Brain microvascular endothelial cell (primary cell): ENCODE results near the gene EML1.

Experiments
- DNase-seq: peaks from one replicate; pipeline ENCODE4 v3.0.0-alpha.2; 2020
- H3K27ac ChIP-seq: fragments of 250-450 bp; sonication (Bioruptor Pico); 2 replicates; pipeline ENCODE4 v1.5.1; 2020; ENCODE audit warnings: mild to moderate bottlenecking, moderate library complexity
- H3K27me3 ChIP-seq: fragments of 250-450 bp; sonication (Bioruptor Pico); replicated peaks from 2 replicates; pipeline ENCODE4 v1.5.1; 2020; ENCODE audit warnings: mild to moderate bottlenecking
- H3K36me3 ChIP-seq: fragments of 250-450 bp; sonication (Bioruptor Pico); replicated peaks from 2 replicates; pipeline ENCODE4 v1.5.1; 2020; ENCODE audit warnings: mild to moderate bottlenecking
- H3K4me3 ChIP-seq: 2 replicates; pipeline ENCODE4 v1.5.1; 2011; ENCODE audit warnings: low read depth, mild to moderate bottlenecking, control low read depth, low read length, moderate library complexity
- CTCF ChIP-seq: IDR thresholded peaks from 2 replicates; pipeline ENCODE4 v1.5.1; 2011; ENCODE audit warnings: low read depth, mild to moderate bottlenecking, moderate library complexity, low read length, control low read depth, inconsistent platforms; ENCODE audit errors: missing control alignments
- in situ Hi-C: cut with HindIII; loops from 2 replicates; pipeline ENCODE4 v1.10.0; 2017; ENCODE audit warnings: low sequenced_read_pairs, low pct_ligation_motif_present

The EML1 gene

GRCh38 chr14:99795046-99795445 lies 1.8 kb downstream of the EML1 start:
- no peaks in the 10 kb centered on the region for H3K27me3 ChIP-seq
- in situ Hi-C loops, result no loop called here
- H3K4me3 ChIP-seq, result no peak overlapping the region
- H3K36me3 ChIP-seq, result no peaks in the 10 kb centered on the region
- no peak overlapping the region for H3K27ac ChIP-seq
- no peak for DNase-seq
- TF ChIP-seq CTCF, result no peak

GRCh38 chr14:99797231-99797630 lies 4.0 kb downstream of the EML1 start:
- in situ Hi-C loops, result no loop called here
- H3K27ac ChIP-seq, result no peak overlapping the region
- no peak for DNase-seq
- no peaks in the 10 kb centered on the region for H3K36me3 ChIP-seq
- H3K27me3 ChIP-seq, result no peaks in the 10 kb centered on the region
- TF ChIP-seq CTCF, result no peak
- no peak overlapping the region for H3K4me3 ChIP-seq

- Histone ChIP-seq H3K36me3 (no peaks in the 10 kb centered on the region), H3K4me3 (no peak overlapping the region), H3K27me3 (no peaks in the 10 kb centered on the region), H3K27ac (no peak overlapping the region)
- DNase-seq, result no peak
- in situ Hi-C loops, result no loop called here
- TF ChIP-seq CTCF, result no peak
Observed at GRCh38 chr14:99800781-99801180, 7.6 kb downstream of the EML1 start.

GRCh38 chr14:99802301-99803105 lies 9.3 kb downstream of the EML1 start:
- no peak for DNase-seq
- Histone ChIP-seq H3K36me3 (no peaks in the 10 kb centered on the region), H3K4me3 (no peak overlapping the region), H3K27me3 (no peaks in the 10 kb centered on the region), H3K27ac (no peak overlapping the region)
- in situ Hi-C loops, result no loop called here
- no peak for TF ChIP-seq CTCF

GRCh38 chr14:99803106-99803775 lies 10.0 kb downstream of the EML1 start:
- Histone ChIP-seq H3K36me3 (no peaks in the 10 kb centered on the region), H3K4me3 (no peak overlapping the region), H3K27ac (no peak overlapping the region), H3K27me3 (no peaks in the 10 kb centered on the region)
- DNase-seq, result no peak
- in situ Hi-C loops, result no loop called here
- TF ChIP-seq CTCF, result no peak
